AG04449 (cell line): ENCODE data around the gene MCOLN1.

Experiments
- CTCF ChIA-PET: fragments of 350-600 bp; formaldehyde crosslinking; extraction: SDS; loops from one replicate; lab custom pipeline; 2021; ENCODE audit warnings: antibody characterized with exemption; lab: Yijun Ruan, JAX
- POLR2A ChIA-PET: fragments of 400-600, 350-600 bp; formaldehyde crosslinking; extraction: SDS; loops from one replicate; lab custom pipeline; 2020; ENCODE audit warnings: antibody characterized with exemption, inconsistent platforms; lab: Yijun Ruan, JAX
- DNase-seq: peaks from one replicate; pipeline ENCODE4 v3.0.0-alpha.2; 2010; ENCODE audit warnings: low read depth, low spot score
- H3K4me3 ChIP-seq: 2 replicates; pipeline ENCODE4 v1.5.1; 2011; ENCODE audit warnings: low read depth, mild to moderate bottlenecking, control low read depth, low read length
- CTCF ChIP-seq: IDR thresholded peaks from one replicate; pipeline ENCODE4 v1.5.1; 2011; ENCODE audit warnings: mild to moderate bottlenecking, moderate library complexity, low read length, control low read depth, inconsistent platforms; ENCODE audit not compliant: insufficient read depth; ENCODE audit errors: missing control alignments

The MCOLN1 gene

GRCh38 chr19:7513809-7514642, 8.4 kb upstream of the MCOLN1 start:
- no peak overlapping the region for H3K4me3 ChIP-seq
- POLR2A ChIA-PET: no interaction called here
- no peak for TF ChIP-seq CTCF
- CTCF ChIA-PET: no interaction called here
- no peak for DNase-seq

DNA sequence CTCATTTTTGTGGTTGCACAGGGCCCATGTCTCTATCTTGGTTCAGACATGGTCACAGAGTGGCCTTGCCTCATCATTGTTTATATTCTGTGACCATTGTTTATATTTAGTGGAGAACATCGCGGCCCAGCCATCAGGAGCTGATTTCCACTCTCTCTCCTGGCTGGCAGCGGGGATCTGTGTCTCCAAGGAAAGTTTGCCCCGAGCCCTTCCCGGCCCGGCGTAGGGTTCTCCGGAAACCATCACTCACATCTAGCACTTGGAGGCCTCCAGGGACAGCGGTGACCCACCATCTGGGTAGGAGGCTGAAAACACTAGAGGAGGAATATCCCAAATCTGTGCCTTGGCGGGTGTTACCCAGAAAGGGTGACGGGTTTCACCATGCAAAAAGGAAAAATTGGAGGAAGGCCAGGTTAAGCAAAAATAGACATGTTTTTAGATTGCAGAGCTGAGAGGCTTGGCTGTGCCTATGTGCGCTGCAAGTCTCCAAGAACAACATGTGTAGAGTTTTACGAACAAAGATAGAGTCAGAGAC, 7.2 kb upstream of the MCOLN1 start:
- ChIA-PET CTCF (no interaction called here), POLR2A (no interaction called here)
- DNase-seq: no peak
- TF ChIP-seq CTCF: no peak
- peak overlapping the region; percentile 68 for H3K4me3 ChIP-seq

DNA sequence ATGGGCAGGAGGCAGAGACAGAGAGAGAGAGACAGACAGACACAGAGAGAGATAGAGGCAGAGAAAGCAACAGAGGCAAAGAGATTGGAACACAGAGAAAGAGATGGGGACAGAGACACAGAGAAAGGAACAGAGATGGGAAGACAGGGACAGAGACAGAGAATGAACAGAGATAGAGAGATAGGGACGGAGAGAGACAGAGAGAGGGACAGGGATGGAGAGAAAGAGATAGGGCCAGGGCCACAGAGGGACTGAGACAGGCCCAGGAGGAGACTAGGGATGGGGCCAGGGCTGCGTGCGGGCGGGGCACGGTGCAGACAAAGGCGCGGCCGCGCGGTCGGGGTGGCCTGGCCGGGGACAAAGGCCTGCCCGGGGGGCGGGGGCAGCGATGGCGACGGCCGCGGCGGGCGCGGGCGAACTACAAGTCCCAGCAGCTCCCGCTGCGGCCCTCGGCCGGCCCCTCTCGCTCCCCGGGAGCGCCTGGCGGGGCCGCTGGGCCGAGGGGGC, 6.7 kb upstream of the MCOLN1 start, which contains the start of gene ZNF358:
TSS of gene ZNF358 (plus strand) at position 459 of the 507 bp plus-strand sequence. CDS start 3,140 bp downstream, outside the sequence.
- H3K4me3 ChIP-seq: peak within 1 kb of the TSS; percentile 68
- DNase-seq: no peak
- CTCF ChIA-PET: no interaction called here
- POLR2A ChIA-PET: interaction anchor here (0.6 to 1.6 kb wide), 2 partner anchors 8 to 338 kb away, joined by 3 to 4 read pairs; no protein-coding TSS in a partner anchor
- no peak for TF ChIP-seq CTCF

- DNase-seq: no peak
- TF ChIP-seq CTCF: no peak
- peak overlapping the region; percentile 68 for H3K4me3 ChIP-seq
- CTCF ChIA-PET: interaction anchor here (0.9 kb wide), 1 partner anchor 136 kb away, joined by 4 read pairs; no protein-coding TSS in a partner anchor
- POLR2A ChIA-PET: interaction anchor here (0.6 to 1.6 kb wide), 2 partner anchors 9 to 337 kb away, joined by 3 to 4 read pairs; no protein-coding TSS in a partner anchor
Observed at GRCh38 chr19:7516333-7516732, 6.1 kb upstream of the MCOLN1 start.

GRCh38 chr19:7516878-7517277, 5.5 kb upstream of the MCOLN1 start:
- DNase-seq: no peak
- POLR2A ChIA-PET: interaction anchor here (1.6 kb wide), 1 partner anchor 9 kb away, joined by 4 read pairs; no protein-coding TSS in a partner anchor
- H3K4me3 ChIP-seq: peak overlapping the region; percentile 68
- TF ChIP-seq CTCF: no peak
- CTCF ChIA-PET: interaction anchor here (0.9 to 1.4 kb wide), 2 partner anchors 22 to 137 kb away, joined by 3 to 4 read pairs; no protein-coding TSS in a partner anchor
